CD4-positive, alpha-beta T cell treated with Interferon alpha-2 for 1 hour (primary cell): ENCODE results near the gene NTM.

Experiments
- DNase-seq, 2 donors: peaks; one replicate each; pipeline ENCODE4 v3.0.0-alpha.2; 2020 to 2022

NTM gene

DNA sequence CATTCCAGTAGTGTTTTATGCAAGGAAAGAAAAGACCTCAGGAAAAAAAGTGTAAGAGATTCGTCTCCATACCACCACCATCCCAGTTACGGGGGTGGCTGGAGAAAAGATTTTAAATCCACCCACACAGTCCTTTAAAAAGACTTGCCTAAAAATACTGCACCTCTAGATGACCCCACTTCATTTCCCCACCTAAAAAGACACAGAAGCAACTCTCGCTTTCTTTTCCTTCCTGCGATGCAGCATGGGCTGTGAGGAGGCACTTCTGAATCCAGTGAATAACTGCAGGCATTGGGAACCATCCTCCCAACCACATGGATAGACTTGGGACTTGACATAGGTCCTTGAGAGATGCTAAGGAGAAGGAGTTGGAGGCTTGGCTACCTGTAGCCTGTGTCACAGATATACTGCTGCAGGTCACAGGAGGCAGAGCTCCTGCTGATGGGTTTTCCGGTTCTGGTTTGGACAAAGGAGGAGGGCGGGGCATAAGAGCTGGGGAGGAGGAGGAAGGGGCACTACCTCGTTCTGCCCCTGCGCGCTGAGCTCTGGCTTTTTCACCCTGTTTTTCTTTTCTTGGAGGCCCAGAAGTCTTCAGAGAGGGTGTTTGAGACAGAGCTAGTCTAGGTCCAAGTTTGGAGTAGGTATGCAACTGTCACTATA lies 285.9 kb downstream of the NTM start:
- no peak for DNase-seq

DNA sequence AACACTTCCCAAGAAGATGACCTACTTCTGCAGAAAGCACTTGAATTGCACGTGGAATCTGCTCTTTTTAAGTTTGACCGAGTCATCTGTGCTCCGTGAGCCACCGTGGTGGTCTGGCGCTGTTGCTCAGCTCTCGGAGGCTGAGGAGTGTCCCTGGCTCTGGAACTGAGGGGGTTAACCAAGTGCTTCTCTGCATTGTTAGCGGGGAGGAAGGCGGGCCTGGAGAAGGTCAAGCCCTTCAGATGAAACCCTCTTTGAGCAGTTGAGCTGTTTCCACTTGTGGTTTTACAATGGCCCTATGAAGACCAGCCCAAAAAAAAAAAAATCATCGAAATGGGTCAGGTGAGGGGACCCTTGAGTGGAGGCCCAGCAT lies 286.4 kb downstream of the NTM start:
- DNase-seq: no peak

DNA sequence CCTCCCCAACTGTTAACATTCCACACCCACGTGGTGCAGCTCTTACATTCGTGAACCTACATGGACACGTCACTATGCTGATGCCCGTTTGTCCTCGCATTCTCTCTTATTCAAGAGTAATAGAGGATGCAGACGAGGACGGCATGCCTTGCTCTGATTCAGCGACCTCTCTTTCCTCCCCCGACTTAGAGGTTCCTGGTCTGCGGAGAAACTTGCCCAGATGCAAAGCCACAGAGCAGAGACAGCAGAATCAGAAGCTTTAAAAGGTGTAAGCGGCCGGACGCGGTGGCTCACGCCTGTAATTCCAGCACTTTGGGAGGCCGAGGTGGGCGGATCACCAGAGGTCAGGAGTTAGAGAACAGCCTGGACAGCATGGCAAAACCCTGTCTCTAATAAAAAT lies 288.0 kb downstream of the NTM start:
- no peak for DNase-seq

DNA sequence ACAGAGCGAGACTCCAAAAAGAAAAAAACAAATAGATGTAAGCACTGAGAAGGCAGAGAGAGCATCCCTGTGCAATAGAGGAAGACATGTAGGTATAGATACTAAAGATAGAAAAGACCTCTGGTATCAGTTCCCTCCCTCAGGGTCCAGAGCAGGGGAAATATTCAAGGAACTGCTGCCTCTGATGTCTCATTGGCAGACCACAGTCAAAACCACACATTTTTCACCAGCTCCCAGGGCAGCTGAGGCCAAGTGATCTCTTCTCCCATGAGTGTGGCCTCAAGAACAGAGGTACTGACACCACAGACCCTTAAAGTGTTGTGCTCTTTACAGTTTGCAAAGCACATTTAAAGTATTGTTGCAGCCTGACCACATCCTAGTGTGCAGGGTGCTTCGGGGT lies 288.5 kb downstream of the NTM start:
- DNase-seq: no peak

DNA sequence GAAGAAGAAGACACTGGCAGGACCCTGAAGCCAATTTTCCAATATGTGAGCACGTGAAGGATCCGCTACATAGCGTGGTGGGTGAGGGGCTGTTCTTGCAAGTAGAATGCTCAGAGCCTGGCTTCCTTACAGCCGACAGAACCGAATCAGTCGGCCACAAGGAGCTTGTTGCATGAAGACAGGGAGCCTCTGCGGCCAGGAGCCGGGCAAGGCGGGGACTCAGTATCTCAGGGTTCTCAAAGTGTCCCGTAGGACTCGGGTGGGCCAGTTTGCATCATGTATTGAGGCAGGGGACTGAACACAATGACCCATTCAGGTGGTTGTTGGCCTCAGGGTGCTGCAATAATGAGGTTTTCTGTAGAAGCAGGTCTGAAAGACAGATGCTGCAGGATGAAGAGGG lies 289.5 kb downstream of the NTM start:
- no peak for DNase-seq

DNA sequence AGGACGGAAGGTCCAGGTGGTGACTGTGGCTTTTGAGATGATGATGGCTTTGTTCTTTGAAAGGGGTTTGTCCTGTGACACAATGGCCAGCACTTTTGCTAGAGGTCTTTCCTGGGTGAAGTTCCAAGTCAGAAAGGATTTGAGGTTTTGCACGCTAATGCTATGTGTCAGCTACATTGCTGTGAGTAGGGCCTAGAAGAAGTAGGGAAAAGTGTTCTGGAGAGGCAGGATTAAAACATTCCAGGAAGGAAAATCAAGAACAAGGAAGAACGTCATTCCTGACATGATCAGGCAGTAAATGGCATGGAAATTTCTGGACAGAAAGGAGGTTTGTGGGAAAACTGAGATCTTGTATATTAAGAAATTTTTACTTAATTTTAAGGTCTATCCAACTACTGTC lies 290.7 kb downstream of the NTM start:
- no peak for DNase-seq

DNA sequence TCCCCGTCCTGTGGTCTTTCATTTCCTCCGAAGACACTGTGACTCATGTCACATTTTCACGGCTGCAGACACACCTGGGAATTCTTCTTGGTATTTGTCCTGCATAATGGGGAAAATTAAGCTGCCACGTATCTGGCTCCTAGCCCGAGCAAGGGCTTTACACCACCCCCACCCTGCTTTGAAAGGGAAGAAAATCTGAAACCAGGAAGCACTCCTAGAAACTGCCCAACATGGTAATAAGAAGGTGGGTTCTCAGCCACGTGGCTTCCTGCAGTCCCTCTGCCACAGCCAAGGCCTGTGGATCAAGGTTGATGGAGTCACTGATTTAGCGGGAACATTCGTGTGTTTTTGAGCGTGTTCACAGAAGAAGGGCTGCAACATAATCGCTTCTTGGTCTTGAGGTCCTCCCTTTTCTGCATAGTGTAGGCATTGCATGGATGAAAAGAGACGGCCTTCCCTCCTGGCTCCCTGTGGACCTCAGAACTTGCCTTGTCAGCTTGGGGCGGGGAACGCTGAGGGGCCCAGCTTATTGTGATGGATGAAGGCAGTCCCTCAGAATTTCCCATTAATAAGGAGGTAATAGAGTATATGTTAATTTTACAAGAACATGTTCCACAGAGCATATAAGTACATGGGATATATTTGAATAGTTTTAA lies 292.0 kb downstream of the NTM start:
- DNase-seq: no peak

DNA sequence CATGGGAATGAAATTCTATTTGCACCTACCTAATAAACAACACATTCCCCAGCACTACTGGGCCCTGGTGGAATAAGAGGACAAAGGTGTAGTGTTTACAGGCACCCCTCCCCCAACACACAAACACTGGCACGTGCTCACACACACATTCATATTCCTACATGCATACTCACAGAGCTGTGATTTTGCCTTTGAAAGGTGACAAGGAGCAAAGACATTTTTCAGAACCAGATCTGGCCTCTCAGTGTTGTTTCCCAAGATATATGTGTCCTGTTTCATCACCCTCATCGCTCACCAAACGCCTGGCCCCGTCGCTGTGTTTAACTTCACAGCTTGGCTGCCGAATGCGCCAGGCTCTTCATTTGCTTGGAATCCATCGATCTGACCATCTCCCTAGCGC lies 292.6 kb downstream of the NTM start:
- no peak for DNase-seq

DNA sequence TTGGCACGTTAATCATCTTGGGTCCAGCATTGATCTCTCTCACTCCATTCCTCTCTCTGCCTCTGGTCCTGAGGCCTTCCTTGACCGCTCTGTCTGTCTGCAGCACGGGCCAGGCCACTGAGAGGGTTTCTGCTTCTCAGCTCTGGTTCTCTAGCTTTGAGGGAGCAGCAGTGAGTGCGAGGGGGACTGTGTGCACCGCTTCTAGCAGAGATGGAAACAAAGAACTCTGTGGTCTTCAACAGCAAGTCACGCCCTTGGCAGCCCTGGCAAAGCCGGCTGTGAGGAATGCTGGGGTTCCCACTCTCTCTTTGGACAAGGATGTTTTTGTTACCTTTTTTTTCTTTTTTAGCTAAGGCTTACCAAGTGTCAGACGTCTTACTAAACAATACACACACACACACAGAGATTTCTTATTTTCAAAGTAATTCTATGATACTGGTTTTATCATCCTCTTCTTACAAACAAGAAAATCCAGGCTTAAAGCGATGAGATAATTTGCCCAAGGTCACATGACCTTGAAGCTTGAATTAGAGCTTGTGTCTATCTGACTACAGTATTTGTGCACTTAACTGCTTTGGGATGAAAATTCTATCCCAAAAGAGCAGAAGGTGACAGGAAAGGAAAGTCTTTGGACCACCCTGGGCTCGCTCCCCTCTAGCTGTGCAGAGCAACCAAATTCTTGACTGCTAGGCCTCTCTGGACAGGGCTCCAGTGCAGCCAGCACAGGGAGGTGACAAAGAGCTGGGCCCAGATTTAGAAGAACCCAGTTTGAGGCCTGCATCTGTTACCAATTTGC lies 293.2 kb downstream of the NTM start:
- no peak for DNase-seq

DNA sequence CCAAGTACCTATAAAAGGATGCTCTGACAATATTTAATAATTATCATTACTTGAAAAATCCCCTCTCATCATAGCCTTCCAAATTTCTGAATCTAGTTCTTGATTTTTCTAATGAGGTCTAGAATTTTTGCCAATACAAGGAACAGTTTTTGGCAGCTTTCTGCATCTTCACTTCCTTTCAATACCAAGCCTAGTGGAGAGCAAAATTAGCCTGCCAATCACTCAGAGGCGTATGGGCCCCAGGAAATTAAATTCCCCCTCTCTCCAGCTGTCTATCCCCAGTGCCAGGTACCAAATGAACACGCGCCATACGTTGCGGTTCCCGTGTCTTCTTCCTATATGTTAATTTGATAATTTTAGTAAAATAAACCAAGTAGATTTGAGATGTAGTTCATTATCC lies 293.9 kb downstream of the NTM start:
- no peak for DNase-seq

DNA sequence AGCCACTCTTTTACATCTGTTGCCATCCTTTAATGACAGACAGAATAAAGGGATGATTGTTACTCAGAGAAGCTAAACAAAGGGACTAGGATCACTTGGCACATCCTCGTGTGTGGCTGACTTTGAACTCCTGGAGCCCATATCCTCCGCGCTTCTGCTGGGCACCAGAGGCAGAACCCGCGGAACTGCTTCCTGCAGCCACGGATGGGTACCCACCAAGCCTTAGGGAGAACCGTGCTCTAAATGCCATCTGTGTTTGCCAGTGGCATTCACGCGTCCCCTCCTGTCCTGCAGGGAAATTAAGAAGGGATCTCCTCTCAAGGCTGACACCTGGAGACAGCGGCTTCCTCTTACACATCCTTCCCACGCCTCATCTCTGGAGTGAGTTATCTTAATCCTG lies 294.4 kb downstream of the NTM start:
- DNase-seq: no peak

DNA sequence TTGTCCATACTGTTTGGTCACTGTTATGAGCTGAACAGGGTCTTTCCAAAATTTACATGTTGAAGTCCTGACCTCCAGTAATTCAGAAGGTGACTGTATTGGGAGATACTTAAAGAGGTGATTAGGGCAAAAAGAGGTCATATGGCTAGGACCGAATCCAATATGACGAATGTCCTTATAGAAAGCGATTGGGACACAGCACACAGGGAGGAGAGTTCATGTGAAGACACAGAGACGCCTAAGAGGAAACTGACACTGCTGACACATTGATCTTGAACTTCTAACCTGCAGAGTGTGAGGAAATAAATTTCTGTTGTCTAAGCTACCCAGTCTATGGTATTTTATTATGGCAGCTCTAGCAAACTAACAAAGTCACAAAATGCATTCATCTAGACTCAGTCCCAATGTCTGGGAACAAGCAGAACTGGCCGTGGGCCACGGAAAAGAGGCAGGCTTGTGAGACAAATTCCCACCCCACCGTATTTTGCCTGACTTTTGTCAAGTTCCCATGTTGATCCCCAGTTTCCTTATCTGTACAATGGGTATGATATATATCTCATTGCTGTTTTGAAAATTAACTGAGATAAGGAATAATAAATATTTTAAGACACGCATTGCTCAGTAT lies 295.0 kb downstream of the NTM start:
- DNase-seq: no peak

DNA sequence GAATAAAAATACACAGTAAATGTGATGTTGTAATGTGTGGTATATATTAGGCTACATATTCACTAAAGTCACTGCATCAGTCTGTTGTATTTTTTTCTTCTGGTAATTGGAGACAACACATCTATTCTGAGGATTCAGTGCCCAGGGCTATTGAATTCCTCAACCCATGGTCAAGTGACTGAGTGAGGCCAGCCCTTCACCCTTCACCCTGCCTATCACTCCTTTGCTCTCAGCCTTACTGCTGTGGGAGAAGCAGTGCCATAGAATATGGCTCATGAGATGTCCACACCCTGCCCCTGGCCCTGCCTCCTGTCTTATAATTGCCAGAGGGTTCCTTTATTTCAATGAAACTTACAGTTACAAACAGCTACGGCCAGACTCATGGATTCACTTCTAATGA lies 295.6 kb downstream of the NTM start:
- DNase-seq: no peak

DNA sequence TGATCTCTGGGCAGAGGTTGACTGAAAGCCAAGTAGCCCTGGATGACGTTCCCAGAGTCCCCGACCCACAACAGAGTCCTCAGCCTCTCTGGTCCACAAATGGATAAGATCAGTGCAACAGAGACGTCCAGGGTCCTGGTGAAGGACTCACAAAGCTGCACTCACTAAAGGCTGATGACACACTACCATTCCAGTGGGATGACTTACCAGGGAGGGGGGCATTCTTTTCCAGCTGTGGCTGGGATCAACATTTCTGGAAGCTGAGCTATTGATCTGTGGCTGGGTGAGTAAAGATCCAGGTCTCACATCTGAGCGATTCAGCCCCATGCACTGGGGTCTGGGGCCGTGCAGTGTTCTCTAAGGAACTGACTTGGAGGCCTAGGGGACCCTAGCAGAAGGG lies 296.2 kb downstream of the NTM start:
- no peak for DNase-seq

DNA sequence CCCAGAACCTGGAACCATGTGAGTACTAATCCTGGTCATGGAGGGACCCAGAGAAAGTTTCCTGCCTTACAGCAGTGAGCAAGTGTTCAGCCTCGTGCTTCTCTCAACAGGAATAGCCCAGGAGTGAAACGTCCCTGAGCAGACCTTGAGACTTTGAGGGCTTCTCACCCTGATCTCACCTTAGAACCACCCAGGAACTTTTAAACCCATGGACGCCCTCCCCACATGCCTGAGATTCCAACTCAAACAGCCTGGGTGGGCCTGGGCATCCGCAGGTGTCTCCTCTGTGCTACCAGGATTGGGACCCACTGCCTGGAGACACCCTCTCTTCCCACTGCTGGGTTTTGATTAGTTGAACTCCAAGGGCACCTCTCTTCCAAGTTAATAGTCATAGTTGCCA lies 297.2 kb downstream of the NTM start:
- DNase-seq: no peak

DNA sequence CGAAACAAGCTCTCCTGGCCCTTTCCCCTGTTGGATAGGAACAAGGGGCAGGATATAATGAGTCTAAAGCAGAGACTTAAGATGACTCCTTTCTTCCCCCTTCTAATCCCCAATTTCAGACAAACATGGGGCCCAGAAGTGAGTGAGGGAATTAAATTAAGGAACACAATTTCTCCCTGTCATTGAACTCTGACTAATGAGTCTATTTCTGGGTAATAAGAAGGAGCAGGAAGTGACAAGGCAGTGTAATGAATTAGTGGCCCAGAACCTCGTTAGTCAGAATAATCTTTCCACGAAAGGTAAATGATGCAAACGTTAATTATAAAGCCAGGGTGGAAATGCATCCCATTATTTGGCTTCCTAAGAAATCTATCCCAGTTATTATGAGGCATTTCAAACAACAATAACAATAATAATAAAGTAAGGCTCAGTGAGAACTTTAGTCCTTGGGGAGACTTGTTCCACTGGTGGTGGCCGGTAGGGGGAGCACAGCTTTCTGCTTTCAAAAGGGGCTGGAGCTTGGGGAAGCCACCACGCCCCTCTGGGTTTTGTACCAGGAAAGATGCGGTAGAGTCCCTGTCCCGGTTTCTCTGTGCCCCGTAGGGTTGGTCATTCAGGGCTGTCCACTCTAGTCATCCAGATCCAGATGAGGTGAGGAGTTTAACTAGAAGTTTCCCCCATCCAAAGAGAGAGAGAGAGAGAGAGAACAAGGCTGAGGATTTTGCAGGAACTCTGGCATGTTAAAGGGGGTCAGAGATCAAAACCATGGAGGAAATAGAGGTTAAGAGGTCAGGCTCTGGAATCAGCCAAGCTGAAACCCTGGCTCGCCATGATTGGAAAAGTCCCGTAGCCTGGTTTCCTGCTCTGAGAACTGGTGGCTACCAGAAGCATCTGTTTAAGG lies 298.3 kb downstream of the NTM start:
- peak; percentile 19 to 32 for DNase-seq

DNA sequence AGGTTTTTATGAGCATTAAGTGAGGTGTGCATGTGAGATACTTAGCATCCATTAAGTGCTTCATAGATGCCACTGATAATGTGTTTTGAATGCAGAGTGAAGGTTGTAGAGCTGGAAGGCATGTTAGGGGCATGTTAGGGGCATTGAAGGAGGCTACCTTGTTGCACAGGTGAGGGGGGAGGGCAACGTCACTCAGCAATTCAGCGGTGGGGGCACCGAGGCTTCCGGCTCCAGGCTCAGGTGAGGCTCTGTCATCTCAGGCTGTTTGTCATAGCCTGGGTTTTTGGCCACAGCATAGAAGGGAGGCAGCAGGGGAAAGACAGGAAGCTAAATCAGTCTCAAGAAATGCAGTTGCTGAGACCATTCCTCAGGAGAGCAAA lies 299.0 kb downstream of the NTM start:
- no peak for DNase-seq

DNA sequence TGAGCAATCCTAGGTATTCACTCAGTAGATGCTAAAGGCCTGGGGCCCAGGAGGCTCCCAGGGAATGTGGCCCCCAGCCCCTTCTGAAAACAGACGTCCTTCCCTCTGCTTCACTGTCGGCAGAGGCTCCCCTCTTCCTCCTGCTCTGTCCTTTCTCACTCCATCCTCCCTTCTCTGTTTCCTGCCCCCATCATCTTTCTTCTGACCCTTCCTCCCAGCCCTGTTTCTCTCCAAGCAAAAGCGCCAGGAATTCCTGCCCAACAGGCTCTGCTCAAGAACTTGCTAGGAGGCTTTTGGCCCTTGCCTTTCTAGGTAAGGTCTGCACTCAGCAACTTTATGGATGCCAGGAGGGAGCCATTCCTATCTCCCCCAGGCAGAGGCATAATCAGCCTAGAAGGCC lies 300.5 kb downstream of the NTM start:
- no peak for DNase-seq

DNA sequence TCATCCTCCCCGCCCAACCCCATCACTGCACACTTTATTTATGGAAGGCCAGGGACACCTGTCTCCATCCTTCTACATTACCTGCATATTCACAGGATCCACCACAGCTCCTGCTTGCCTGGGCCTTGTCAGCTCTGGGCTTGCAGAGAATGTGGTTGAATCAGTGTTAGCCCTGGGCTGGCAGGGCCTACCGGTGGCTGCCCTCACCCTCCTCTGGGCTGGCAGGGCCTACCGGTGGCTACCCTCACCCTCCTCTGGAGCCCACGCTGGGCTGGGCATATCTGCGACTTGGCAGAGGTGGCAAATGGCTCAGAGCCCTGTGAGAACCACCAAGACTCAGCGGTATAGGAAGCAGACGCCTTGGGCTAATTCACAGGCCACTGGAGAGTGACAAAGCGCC lies 300.9 kb downstream of the NTM start:
- DNase-seq: no peak

DNA sequence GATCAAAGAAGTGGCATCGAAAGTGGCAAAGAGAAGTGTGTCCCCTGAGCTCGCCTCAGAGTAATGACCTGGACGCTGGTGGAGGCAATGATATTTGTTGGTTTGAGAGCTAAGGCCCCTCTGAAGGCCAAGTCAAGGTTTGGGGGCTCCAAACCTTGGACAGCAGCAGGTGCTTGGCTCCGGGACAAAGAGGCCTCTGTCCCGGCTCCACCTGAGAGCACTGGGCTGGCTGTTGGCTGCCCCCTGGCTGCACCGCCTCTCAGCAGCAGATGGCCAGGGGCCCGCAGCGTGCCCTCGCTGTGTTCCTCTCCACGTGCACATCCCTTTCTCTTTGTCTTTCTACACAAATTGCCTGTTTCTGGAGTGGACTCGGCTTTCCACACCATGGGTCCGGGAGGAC lies 301.3 kb downstream of the NTM start:
- DNase-seq: no peak

DNA sequence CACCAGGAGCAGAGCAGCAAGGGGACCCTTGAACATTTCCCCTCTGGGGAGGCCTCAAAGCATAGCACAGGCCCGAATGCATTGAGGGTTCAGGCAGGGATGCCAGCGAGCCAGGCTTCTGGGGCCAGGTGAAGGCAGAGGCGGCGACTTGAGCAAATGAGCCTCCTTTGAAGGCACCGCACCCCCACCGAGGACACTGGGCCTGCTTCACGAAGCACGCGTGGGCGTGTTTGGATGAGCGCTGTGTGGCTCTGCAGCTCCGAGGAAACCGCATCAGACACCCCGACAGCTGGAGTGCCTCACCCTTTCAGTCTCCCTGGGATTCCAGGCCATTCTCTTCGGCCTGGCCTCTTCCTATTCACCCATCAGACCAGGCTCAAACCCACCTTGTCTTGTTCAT lies 301.8 kb downstream of the NTM start:
- no peak for DNase-seq

DNA sequence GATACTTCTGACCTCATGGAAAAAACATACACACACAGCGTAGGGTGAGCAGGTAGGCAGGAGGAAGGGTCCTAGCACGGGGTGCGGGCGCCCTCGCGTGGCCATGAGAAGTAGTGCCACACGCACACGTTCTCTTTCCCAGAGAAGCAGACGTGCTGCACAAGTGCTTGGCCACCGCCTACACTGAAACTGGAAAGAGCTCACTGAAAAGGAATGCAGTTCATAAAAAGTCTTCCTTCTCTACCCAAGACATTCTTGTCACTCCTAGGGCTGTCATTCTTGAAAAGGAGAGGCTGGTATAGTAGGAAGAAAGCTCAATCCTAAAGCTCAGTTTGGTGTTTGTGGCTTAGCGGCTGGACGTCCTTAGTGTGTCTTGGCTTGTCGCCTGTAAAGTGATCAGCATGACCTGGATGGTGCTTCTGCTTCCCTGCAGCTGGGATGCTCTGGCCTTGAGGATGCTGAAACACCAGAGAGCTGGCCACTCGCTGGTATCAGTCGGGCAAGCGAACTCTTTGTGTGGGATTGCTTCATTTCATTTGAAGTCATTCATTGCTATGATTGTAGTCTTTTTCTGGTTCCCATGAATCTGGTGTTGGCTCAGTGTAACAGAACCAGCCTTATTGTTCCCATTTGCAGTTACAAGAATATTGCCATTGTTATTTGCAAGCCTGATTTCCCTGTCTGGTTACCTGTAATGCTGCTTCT lies 303.8 kb downstream of the NTM start:
- DNase-seq: peak in 1 of 2 donors; percentile 31
